ENCODE measurements around the gene PLA2G15. TPM values are rescaled to one million over a fixed set of nuclear protein-coding genes. Genes with fewer than 3 reads are reported as not detected.

The PLA2G15 gene
- total RNA-seq, 2 donors from 2014 or later: 11.6 to 13.9 TPM

DNA sequence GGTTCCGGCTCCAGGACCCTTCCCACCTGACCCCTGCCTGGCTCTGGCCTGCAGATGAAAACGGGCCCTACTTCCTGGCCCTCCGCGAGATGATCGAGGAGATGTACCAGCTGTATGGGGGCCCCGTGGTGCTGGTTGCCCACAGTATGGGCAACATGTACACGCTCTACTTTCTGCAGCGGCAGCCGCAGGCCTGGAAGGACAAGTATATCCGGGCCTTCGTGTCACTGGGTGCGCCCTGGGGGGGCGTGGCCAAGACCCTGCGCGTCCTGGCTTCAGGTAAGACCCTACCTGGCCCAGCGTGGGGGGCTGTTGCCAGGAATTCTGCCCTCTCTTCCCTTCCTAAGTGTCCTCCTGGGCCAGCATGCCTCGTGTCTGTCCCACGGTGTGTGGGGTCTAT lies 10.5 kb downstream of the PLA2G15 start:
- Histone ChIP-seq H3K27ac (no peak overlapping the region), H3K36me3 (no peaks in the 10 kb centered on the region), H3K4me1 (peaks cover 11% of the 10 kb centered on the region), H3K9ac (ENCODE audit: low read depth in 2 of 2, low read length in 2 of 2) (no peak overlapping the region), H3K27me3 (no peaks in the 10 kb centered on the region), H3K4me3 (no peak overlapping the region), H3K9me3 (no peaks in the 10 kb centered on the region)
- no peak for DNase-seq
- intact Hi-C loops (cut with DNase I): no loop called here
- TF ChIP-seq CTCF (IDR thresholded peaks at IDR 0.05): no peak

DNA sequence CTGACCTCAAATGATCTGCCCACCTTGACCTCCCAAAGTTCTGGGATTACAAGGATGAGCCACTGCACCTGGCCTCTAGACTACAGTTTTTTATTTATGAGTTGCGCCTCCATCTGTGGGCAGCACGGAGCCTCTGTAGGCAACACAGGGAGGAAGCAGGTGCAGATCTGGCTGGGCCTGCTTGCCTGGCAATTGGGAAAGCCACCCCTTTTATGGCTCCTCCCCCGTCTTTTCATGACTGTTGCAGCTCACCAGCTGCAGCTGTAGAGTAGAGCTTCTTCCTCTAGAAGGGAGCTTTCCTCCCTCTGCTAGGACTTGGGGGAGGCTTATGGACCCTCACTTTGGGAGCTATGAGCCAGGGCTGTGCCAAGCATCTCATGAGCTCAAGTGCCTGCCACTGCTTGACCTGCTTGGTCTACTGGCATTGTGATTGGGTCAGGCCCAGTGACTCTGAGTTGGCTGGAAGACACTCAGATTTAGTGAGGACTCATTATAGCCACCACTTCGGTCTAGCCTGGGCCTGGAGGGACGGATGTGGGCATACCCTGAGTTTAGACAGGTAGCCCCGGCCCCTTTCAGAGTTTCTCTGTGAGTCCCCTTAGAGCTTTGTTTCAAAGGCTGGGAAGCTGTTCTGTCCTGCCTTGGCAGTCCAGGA lies 12.2 kb downstream of the PLA2G15 start:
- H3K4me1 ChIP-seq: peaks cover 11% of the 10 kb centered on the region
- peak; percentile 59 for DNase-seq
- peak overlapping the region; percentile 80 for H3K27ac ChIP-seq
- no peaks in the 10 kb centered on the region for H3K9me3 ChIP-seq
- H3K27me3 ChIP-seq: no peaks in the 10 kb centered on the region
- H3K9ac ChIP-seq (ENCODE audit: low read depth in 2 of 2, low read length in 2 of 2): peak overlapping the region in 1 of 2 donors; percentile 52
- intact Hi-C loops (cut with DNase I): no loop called here
- no peak for TF ChIP-seq CTCF (IDR thresholded peaks at IDR 0.05)
- H3K36me3 ChIP-seq: no peaks in the 10 kb centered on the region
- no peak overlapping the region for H3K4me3 ChIP-seq

DNA sequence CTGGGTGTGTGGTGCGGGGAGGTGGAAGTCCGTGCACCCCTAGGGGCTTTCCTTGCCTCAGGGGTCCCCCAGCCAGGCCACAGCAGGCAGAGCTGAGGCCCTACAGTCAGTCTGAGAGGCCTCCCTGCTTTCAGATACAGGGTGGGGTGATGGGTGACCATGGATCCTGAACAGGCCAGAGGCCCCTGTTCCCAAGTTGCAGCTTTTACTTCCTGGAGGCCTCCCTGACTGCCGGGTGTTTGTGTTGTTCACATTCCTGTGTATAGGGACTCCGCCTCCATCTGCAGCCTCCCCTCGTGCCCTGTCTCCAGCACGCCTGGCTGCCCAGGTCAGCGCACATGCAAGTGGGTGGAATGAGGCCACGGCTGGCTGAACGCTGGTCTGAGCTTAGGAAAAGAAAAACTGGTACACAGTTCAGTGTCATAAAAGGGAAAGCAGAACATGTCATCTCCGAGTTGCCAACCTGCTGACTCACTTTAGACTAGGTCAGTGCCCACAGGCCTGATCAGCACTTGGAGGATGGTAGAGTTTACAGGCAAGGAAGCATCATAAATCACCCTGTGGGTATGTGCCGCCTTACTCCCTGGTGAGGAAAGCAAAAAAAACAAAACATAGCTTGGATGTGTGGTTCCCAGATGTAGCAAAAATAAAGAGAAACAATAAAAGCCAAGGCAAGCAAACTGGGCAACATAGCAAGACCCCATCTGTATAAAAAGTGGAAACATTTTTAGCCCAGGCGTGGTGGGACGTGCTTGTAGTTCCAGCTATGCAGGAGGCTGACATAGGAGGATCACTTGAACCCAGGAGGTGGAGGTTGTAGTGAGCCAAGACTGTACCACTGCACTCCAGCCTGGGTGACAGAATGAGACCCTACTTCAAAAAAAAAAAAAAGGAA lies 13.0 kb downstream of the PLA2G15 start:
- Histone ChIP-seq H3K4me3 (no peak overlapping the region), H3K36me3 (no peaks in the 10 kb centered on the region), H3K27me3 (no peaks in the 10 kb centered on the region), H3K4me1 (peaks cover 11% of the 10 kb centered on the region), H3K27ac (peak overlapping the region; percentile 80), H3K9me3 (no peaks in the 10 kb centered on the region), H3K9ac (ENCODE audit: low read depth in 2 of 2, low read length in 2 of 2) (peak overlapping the region in 1 of 2 donors; percentile 52)
- no peak for TF ChIP-seq CTCF (IDR thresholded peaks at IDR 0.05)
- intact Hi-C loops (cut with DNase I): no loop called here
- peak; percentile 65 for DNase-seq

DNA sequence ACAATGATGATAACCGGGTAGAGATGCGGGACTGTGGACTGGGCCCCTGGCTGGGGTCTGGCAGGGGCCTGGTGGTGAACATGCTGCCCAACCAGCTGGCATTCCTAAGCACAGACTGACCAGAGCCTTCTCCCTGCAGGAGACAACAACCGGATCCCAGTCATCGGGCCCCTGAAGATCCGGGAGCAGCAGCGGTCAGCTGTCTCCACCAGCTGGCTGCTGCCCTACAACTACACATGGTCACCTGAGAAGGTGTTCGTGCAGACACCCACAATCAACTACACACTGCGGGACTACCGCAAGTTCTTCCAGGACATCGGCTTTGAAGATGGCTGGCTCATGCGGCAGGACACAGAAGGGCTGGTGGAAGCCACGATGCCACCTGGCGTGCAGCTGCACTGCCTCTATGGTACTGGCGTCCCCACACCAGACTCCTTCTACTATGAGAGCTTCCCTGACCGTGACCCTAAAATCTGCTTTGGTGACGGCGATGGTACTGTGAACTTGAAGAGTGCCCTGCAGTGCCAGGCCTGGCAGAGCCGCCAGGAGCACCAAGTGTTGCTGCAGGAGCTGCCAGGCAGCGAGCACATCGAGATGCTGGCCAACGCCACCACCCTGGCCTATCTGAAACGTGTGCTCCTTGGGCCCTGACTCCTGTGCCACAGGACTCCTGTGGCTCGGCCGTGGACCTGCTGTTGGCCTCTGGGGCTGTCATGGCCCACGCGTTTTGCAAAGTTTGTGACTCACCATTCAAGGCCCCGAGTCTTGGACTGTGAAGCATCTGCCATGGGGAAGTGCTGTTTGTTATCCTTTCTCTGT lies 14.0 kb downstream of the PLA2G15 start:
- H3K4me1 ChIP-seq: peaks cover 11% of the 10 kb centered on the region
- H3K27me3 ChIP-seq: no peaks in the 10 kb centered on the region
- no peak overlapping the region for H3K27ac ChIP-seq
- H3K9me3 ChIP-seq: no peaks in the 10 kb centered on the region
- intact Hi-C loops (cut with DNase I): no loop called here
- no peak for DNase-seq
- H3K9ac ChIP-seq (ENCODE audit: low read depth in 2 of 2, low read length in 2 of 2): no peak overlapping the region
- H3K4me3 ChIP-seq: no peak overlapping the region
- no peak for TF ChIP-seq CTCF (IDR thresholded peaks at IDR 0.05)
- no peaks in the 10 kb centered on the region for H3K36me3 ChIP-seq

DNA sequence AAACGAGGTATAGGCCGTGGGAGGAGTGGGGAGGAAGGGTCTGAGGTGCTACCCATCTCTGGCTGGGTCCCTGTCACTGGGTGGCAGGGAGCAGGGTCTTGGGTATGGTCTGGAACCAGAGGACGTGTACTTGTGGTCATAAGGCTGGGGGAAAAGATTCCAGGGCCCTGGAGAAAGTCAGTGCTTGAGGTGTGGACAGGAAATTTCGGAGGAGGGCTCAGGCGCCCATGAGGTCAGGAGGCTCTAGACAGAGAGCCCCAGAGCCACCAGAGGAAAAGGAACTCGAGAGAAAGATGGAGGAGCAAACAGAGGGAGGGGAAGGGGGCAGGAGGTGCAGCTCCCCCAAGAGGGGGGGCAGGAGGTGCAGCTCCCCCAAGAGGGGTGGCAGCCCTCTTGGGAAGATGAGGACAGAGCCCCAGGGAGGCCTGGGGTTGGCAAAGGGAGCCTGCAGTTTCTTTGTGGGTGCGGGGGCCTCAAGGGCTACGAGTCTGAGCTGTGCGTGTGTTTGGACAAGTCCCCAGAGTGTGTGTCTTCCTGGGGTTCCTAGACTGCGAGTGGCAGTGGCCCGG lies 18.5 kb downstream of the PLA2G15 start:
- Histone ChIP-seq H3K9ac (ENCODE audit: low read depth in 2 of 2, low read length in 2 of 2) (peak overlapping the region; percentile 84 to 98), H3K27ac (peak overlapping the region; percentile 91), H3K27me3 (no peaks in the 10 kb centered on the region), H3K36me3 (no peaks in the 10 kb centered on the region), H3K9me3 (no peaks in the 10 kb centered on the region), H3K4me3 (peak overlapping the region; percentile 83), H3K4me1 (peaks cover 6% of the 10 kb centered on the region)
- intact Hi-C loops (cut with DNase I): loop anchor here (2.0 to 5.0 kb wide), 2 partner anchors 49 to 63 kb away; partner anchors contain the start of genes PRMT7 and SLC7A6OS
- DNase-seq: no peak
- no peak for TF ChIP-seq CTCF (IDR thresholded peaks at IDR 0.05)

All from colonic mucosa (tissue), 4 donors.